Activated CD4-positive, alpha-beta memory T cell treated with anti-CD3 and anti-CD28 coated beads, Interleukin-2, amount 10 ng/mL, durations not matched to agents 7 days and 5 days (primary cell): Measurements from ENCODE around the gene WNT5B. TPM values are rescaled to one million over a fixed set of nuclear protein-coding genes. Genes with fewer than 3 reads are reported as not detected.
A peak's percentile ranks its signal among the peaks of the same experiment; 100 is the strongest.

Experiments used
- CTCF ChIA-PET: fragments of 350-600 bp; sonication (Branson Sonifier 250); formaldehyde crosslinking; loops from one replicate; lab custom pipeline; 2021; ENCODE audit warnings: antibody characterized with exemption, inconsistent platforms; lab: Charles Lee
- POLR2A ChIA-PET: fragments of 350-600 bp; sonication (Branson Sonifier 250); formaldehyde crosslinking; loops from one replicate; lab custom pipeline; 2021; ENCODE audit warnings: antibody characterized with exemption; lab: Charles Lee
- DNase-seq: peaks from one replicate; pipeline ENCODE4 v3.0.0-alpha.2; 2020
- H3K27ac Mint-ChIP-seq: one replicate; pipeline ENCODE4 v1.8.0; 2021; ENCODE audit warnings: mild to moderate bottlenecking, mixed read lengths
- H3K27me3 Mint-ChIP-seq: one replicate; pipeline ENCODE4 v1.8.0; 2021; ENCODE audit warnings: mixed read lengths
- H3K36me3 Mint-ChIP-seq: one replicate; pipeline ENCODE4 v1.8.0; 2021; ENCODE audit warnings: low read depth, mixed read lengths
- H3K4me1 Mint-ChIP-seq: one replicate; pipeline ENCODE4 v1.8.0; 2021; ENCODE audit warnings: mixed read lengths
- H3K4me3 Mint-ChIP-seq: one replicate; pipeline ENCODE4 v1.8.0; 2021; ENCODE audit warnings: mild to moderate bottlenecking, mixed read lengths
- H3K9me3 Mint-ChIP-seq: one replicate; pipeline ENCODE4 v1.8.0; 2021; ENCODE audit warnings: mixed read lengths
- total RNA-seq, 2 experiments: library from RNA; stranded (reverse); gene quantifications; one replicate each; pipeline ENCODE4 v1.2.3, GENCODE V29; 2021

WNT5B gene
- total RNA-seq, 2 experiments from 2014 or later, result 1.4 to 1.7 TPM

DNA sequence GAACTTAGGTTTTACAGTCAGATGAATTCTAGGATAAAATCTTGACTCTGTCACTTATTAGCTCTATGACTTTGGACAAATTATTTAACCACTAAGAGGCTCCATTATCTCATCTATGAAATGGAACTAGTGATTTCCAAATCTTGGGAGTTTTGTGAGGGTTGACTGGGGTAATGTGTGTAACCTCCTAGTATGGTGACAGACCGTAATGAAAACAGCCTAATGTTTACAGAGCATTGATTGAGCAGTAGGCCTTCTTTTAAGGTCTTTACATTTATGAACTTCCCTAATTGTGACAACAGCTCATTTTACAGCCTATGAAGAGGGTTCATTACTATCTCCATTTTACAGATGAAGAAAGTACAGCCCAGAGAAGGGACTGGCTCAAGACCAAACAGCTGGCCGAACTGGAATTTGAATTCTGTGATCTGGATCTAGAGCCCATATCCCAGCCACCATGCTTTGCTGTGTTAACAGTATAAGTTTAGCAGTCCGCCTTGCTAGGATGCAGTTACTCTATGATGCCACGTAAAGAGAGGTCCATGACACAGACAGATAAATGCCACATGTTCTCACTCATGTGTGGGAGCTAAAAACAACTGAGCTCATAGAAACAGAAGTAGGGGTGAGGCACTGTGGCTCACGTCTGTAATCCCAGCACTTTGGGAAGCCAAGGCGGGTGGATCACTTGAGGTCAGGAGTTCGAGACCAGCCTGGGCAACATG lies 25.6 kb upstream of the WNT5B start:
- CTCF ChIA-PET, result interaction anchor here (0.6 to 3.8 kb wide), 9 partner anchors 9 to 1278 kb away, joined by 3 to 37 read pairs (median 4); partner anchors contain the start of gene FBXL14
- H3K4me1 Mint-ChIP-seq, result peaks cover 42% of the 10 kb centered on the region
- no peak for DNase-seq
- no peaks in the 10 kb centered on the region for H3K9me3 Mint-ChIP-seq
- no peaks in the 10 kb centered on the region for H3K36me3 Mint-ChIP-seq
- POLR2A ChIA-PET, result interaction anchor here (0.7 to 3.8 kb wide), 5 partner anchors 10 to 851 kb away, joined by 3 to 63 read pairs (median 3); partner anchors contain the start of gene FBXL14
- H3K4me3 Mint-ChIP-seq, result no peak overlapping the region
- H3K27ac Mint-ChIP-seq, result peak overlapping the region; percentile 42
- no peaks in the 10 kb centered on the region for H3K27me3 Mint-ChIP-seq

DNA sequence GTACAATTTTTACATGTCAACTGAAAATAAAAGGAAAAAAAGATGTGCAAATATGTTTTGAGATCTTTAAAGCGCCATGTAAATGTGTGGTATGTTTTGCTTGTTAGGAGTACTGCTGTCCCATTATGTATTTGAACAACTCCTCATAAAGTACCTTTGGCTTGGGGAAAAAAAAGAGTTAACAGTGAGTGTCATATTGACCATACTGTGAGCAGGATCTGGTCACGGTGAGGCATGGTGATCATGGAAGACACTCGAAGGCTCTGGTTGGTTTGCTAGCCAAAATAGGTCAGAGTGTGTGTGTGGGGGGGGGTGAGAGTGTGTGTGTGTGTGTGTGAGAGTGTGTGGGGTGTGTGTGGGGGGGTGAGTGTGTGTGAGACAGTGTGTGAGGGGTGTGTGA lies 24.6 kb upstream of the WNT5B start:
- Mint-ChIP-seq H3K4me1 (peaks cover 42% of the 10 kb centered on the region), H3K4me3 (no peak overlapping the region), H3K27ac (no peak overlapping the region), H3K9me3 (no peaks in the 10 kb centered on the region), H3K36me3 (no peaks in the 10 kb centered on the region), H3K27me3 (no peaks in the 10 kb centered on the region)
- DNase-seq, result no peak
- POLR2A ChIA-PET, result interaction anchor here (0.8 to 3.8 kb wide), 3 partner anchors 10 to 853 kb away, joined by 3 to 63 read pairs (median 6); partner anchors contain the start of gene FBXL14
- CTCF ChIA-PET, result interaction anchor here (0.8 to 3.8 kb wide), 12 partner anchors 11 to 671 kb away, joined by 3 to 37 read pairs (median 4); partner anchors contain the start of genes FBXL14 and WNT5B

DNA sequence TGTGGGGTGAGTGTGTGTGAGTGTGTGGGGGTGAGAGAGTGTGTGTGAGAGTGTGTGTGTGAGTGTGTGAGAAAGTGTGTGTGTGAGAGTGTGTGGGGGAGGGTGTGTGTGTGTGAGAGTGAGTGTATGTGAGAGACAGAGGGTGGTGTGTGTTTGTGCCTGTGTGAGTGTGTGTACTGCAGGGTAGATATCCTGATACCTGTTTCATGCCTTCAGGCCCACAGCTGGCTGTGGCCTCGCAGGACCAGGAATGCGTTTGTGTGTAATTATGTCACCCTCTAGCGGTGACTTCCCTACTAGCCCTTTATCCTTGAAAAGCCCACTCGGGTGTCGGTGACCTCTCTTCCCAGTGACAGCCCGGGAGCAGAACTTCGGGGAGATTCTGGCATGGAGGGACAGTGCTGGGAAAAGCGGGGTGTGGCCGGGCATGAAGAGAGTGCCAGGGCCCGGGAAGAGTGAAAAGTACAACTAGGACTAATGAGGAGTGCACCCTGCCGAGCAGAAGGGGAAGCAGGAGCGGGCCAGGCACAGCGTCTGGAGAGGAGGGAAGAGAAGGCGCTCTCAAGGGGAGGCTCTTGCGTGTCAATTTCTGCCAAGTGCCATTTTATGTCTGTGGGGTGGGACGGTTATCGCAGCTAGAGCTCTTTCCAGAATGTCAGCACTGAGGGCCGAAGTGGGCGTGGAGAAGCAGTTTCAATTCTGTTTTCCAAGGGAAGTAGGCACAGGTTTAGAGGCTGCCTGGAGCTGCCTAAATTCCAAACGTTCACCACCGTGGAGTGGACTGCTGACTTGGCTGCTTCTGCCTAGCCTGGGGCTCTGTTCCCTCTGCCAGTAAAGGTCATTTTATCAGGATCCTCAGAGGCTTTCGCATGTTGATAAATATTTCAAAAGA lies 23.7 kb upstream of the WNT5B start:
- H3K4me3 Mint-ChIP-seq, result peak overlapping the region; percentile 68
- no peaks in the 10 kb centered on the region for H3K36me3 Mint-ChIP-seq
- no peaks in the 10 kb centered on the region for H3K27me3 Mint-ChIP-seq
- H3K9me3 Mint-ChIP-seq, result no peaks in the 10 kb centered on the region
- CTCF ChIA-PET, result interaction anchor here (0.6 to 2.2 kb wide), 12 partner anchors 11 to 791 kb away, joined by 3 to 30 read pairs (median 4); partner anchors contain the start of gene WNT5B
- POLR2A ChIA-PET, result interaction anchor here (1.0 to 1.4 kb wide), 3 partner anchors 11 to 487 kb away, joined by 3 to 6 read pairs (median 3); partner anchors contain the start of gene FBXL14
- peaks cover 42% of the 10 kb centered on the region for H3K4me1 Mint-ChIP-seq
- peak; percentile 60 for DNase-seq
- H3K27ac Mint-ChIP-seq, result peak overlapping the region; percentile 5

DNA sequence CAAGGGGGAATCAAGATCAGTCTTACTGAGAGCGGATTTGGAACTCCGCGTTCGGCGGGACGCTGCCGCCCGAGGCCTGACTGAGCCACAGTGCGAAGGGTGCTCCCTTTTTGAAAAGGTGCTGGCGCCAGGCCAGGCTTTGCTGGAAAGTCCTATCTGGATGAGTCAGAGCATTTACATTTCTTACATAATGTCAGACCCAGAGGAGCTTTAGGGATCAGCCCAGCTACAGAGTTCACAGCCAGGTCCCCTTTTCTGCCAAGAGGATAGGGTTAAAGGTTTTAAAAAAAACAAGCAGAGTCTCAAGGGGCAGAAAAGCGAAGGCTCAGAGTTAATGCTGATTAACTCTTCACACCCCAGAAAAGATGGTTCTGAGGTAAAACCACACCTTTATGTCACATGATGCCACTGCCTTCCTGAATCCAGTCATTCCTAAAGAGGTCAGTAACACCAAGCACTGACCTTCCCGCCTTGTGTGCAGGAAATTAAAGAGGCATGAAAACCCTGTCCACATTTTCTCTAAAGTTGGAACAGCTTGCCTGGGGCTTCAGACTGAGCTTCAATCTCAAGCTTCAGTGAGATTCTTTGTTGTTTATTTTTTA lies 22.9 kb upstream of the WNT5B start:
- H3K27me3 Mint-ChIP-seq, result peaks cover 3% of the 10 kb centered on the region
- H3K9me3 Mint-ChIP-seq, result no peaks in the 10 kb centered on the region
- H3K4me3 Mint-ChIP-seq, result peak overlapping the region; percentile 68
- ChIA-PET CTCF (interaction anchor here (0.6 to 2.2 kb wide), 8 partner anchors 10 to 488 kb away, joined by 3 to 30 read pairs (median 4); partner anchors contain the start of gene WNT5B), POLR2A (interaction anchor here (0.6 to 1.4 kb wide), 4 partner anchors 11 to 488 kb away, joined by 3 to 6 read pairs (median 3); partner anchors contain the start of gene FBXL14)
- H3K4me1 Mint-ChIP-seq, result peaks cover 40% of the 10 kb centered on the region
- peak; percentile 41 for DNase-seq
- H3K27ac Mint-ChIP-seq, result no peak overlapping the region
- no peaks in the 10 kb centered on the region for H3K36me3 Mint-ChIP-seq

DNA sequence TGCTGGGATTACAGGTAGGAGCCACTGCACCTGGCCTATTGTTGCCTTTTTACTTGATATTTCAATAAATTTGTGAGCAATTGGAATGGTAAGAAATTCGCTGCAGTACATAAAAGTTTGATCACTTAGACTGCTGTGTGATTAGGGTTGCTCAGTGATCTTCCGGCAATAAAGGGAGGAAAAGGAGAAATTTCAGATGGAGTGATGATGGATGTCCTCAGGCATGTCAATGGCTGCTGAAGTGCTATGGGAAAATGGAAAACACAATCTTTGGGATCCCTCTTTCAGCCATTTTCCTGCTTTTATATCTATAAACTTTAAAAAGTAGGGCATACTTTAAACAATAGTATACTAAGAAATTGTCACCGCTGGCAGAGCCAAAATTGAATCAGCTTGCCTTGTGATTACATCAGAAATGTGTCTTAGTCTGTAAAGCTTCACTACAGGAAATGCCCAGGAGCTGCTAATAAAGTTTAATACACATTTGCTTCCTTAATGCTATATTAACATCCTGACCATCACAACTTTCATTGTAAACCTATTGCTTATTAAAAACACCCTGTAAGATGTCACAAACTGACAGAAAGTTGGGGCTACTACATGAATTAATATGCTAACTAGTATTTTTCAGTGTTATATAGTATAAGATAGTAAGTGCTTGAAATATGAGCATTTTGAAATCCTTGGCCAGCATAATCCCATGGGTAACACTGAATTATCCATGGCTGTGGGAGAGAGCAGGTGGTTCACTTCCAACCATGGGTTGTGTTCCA lies 20.9 kb upstream of the WNT5B start:
- H3K4me3 Mint-ChIP-seq, result no peak overlapping the region
- POLR2A ChIA-PET, result no interaction called here
- no peak for DNase-seq

DNA sequence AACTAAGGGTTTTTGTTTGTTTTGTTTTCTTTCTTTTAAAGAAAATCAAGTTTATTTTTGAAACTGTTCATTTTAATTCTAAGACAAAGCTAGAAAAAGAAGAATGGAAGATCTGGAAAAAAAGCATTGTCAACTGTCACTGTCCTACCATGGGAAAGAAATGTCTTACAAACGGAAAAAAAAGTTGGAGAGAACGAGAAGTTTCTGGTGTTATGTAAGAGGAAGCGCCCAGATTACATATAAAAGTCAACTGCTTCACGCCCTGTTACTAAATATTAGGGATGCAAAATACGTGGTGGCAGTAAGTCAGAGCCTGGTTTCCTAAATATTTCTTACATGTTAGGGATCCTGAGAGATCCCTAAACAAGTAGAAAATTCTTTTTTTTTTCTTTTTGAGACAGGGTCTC lies 20.3 kb upstream of the WNT5B start:
- H3K27me3 Mint-ChIP-seq, result peaks cover 11% of the 10 kb centered on the region
- ChIA-PET POLR2A (no interaction called here), CTCF (interaction anchor here (1.0 kb wide), 1 partner anchor 26 kb away, joined by 3 read pairs; no protein-coding TSS in a partner anchor)
- H3K27ac Mint-ChIP-seq, result no peak overlapping the region
- H3K36me3 Mint-ChIP-seq, result no peaks in the 10 kb centered on the region
- DNase-seq, result no peak
- H3K4me3 Mint-ChIP-seq, result no peak overlapping the region
- H3K4me1 Mint-ChIP-seq, result peaks cover 21% of the 10 kb centered on the region
- no peaks in the 10 kb centered on the region for H3K9me3 Mint-ChIP-seq

More for the DNA sequence above, 20.9 kb upstream of the WNT5B start:
- CTCF ChIA-PET, result interaction anchor here (1.0 kb wide), 1 partner anchor 25 kb away, joined by 3 read pairs; no protein-coding TSS in a partner anchor
- no peaks in the 10 kb centered on the region for H3K9me3 Mint-ChIP-seq
- peaks cover 11% of the 10 kb centered on the region for H3K27me3 Mint-ChIP-seq
- H3K27ac Mint-ChIP-seq, result no peak overlapping the region
- H3K36me3 Mint-ChIP-seq, result no peaks in the 10 kb centered on the region
- H3K4me1 Mint-ChIP-seq, result peaks cover 21% of the 10 kb centered on the region

DNA sequence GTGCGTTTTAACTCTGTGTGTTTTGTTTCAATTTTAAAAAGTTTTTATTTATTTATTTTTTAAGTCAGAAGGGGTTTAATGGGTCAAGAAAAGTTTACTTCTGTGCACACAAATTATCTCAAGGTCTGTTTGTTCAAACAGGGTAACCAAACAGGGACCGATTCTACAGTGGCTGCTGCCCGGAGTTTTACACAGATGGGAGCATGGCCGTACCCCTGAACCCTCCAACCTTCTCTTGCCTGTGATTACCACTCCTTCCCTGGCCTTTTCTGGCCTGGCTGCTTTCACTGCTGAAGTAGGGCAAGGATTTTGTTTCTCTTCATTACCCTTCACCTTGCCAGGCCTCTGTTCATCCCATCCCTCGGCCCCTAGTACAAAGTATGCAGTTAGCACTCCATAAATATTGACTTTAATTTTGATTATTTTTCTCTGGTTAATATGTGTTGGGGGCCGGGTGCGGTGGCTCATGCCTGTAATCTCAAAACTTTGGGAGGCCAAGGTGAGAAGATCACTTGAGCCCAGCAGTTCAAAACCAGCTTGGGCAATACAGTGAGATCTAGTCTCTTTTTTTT lies 18.9 kb upstream of the WNT5B start:
- peaks cover 11% of the 10 kb centered on the region for H3K27me3 Mint-ChIP-seq
- ChIA-PET POLR2A (no interaction called here), CTCF (no interaction called here)
- no peak overlapping the region for H3K27ac Mint-ChIP-seq
- no peaks in the 10 kb centered on the region for H3K36me3 Mint-ChIP-seq
- H3K9me3 Mint-ChIP-seq, result no peaks in the 10 kb centered on the region
- H3K4me1 Mint-ChIP-seq, result peaks cover 14% of the 10 kb centered on the region
- no peak for DNase-seq
- H3K4me3 Mint-ChIP-seq, result no peak overlapping the region

DNA sequence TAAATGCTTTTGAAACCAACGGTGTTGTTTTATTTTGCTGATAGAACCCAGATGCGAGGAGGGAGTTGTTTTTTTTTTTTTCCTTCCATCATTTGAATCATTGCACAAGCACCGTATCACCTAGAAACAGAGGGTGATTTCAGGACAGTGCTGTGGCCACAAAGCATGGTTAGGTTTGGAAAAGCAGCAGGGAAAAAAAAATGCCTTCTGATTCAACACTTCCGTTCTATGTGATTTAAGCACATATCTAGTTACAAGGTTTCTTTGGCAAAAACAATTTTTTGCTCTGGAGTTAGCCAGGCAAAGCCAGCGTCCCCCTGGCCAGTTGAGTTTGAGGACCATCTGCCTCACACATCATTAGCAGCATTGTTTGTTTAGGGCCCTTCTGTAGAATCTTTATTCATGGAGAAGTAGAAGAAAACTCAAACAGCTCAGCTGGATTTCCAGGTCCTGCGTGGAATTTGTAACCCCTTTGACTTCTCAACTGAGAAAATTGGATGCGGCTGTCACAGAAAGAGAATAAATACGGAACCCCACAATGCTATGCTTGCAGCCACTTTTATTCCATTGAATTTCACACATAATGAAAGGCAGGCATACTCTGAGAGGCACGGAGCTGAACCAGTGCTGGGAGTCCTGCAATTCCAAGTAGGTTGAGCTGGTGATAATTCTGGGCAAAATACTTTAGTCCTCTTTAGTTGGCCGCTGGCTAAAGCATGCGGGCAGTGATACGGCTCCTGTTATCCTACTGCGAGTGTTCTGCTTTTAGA lies 17.0 kb upstream of the WNT5B start:
- Mint-ChIP-seq H3K9me3 (no peaks in the 10 kb centered on the region), H3K4me3 (no peak overlapping the region), H3K27me3 (peaks cover 13% of the 10 kb centered on the region), H3K27ac (no peak overlapping the region), H3K36me3 (no peaks in the 10 kb centered on the region), H3K4me1 (peaks cover 14% of the 10 kb centered on the region)
- ChIA-PET CTCF (interaction anchor here (1.2 to 2.3 kb wide), 3 partner anchors 8 to 494 kb away, joined by 3 to 7 read pairs (median 4); no protein-coding TSS in a partner anchor), POLR2A (interaction anchor here (1.7 kb wide), 1 partner anchor 10 kb away, joined by 6 read pairs; no protein-coding TSS in a partner anchor)
- DNase-seq, result no peak

DNA sequence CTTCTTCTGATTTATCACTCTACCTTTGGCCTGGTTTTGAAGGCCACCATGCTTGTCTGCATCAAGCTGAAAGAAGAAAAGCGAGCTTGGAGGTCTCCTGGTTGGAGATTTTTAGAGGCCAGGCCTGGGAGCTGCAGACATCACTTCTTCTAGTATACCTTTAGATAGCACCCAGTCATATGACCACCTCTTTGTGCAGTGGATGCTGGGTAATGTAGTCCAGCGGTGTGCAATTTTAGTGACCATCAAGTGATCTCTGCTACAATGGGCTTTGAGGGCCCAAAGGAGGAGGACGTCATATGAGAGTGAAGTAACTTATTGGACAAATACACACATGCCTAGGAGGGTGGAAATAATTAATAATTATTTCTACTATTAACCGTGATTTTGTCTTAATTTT lies 15.2 kb upstream of the WNT5B start:
- CTCF ChIA-PET, result interaction anchor here (1.7 kb wide), 1 partner anchor 326 kb away, joined by 3 read pairs; no protein-coding TSS in a partner anchor
- POLR2A ChIA-PET, result interaction anchor here (1.7 kb wide), 1 partner anchor 12 kb away, joined by 6 read pairs; no protein-coding TSS in a partner anchor

DNA sequence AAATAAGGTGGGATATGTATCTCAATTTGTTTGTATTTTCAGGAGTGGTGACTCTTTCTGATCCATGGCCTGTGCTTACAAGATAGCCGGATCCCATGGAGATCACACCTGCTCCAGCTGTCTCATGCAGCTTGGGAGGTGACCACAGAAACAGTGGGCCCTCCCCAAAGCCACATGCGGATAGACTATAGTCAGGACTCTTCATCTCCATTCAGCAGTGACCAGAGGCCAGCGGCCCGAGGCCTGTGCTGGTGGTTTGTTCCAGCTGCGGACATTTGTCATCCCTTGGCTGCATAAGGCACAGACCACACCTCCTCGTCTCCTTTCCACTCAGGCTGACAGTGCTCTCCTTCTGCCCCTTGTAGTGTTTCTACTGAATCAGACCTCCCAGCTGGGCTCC lies 14.7 kb upstream of the WNT5B start:
- H3K27ac Mint-ChIP-seq, result no peak overlapping the region
- POLR2A ChIA-PET, result no interaction called here
- H3K36me3 Mint-ChIP-seq, result no peaks in the 10 kb centered on the region
- H3K27me3 Mint-ChIP-seq, result peaks cover 17% of the 10 kb centered on the region
- H3K4me3 Mint-ChIP-seq, result no peak overlapping the region
- CTCF ChIA-PET, result interaction anchor here (1.7 kb wide), 1 partner anchor 325 kb away, joined by 3 read pairs; no protein-coding TSS in a partner anchor
- H3K9me3 Mint-ChIP-seq, result no peaks in the 10 kb centered on the region
- H3K4me1 Mint-ChIP-seq, result peaks cover 22% of the 10 kb centered on the region
- DNase-seq, result no peak

More for the DNA sequence above, 15.2 kb upstream of the WNT5B start:
- Mint-ChIP-seq H3K4me1 (peaks cover 18% of the 10 kb centered on the region), H3K9me3 (no peaks in the 10 kb centered on the region), H3K27ac (no peak overlapping the region), H3K4me3 (no peak overlapping the region), H3K36me3 (no peaks in the 10 kb centered on the region), H3K27me3 (peaks cover 17% of the 10 kb centered on the region)
- DNase-seq, result no peak
